ENCODE results near the gene PLXNA1.

The PLXNA1 gene

GRCh38 chr3:126964950-126965349, 18.0 kb upstream of the PLXNA1 start:
- no peak for DNase-seq (ENCODE audit: low spot score)
- POLR2A ChIA-PET (ENCODE audit: low non-redundant PET), result no interaction called here
- no peak for TF ChIP-seq CTCF (conservative IDR thresholded peaks at IDR 0.05; ENCODE audit: low read depth)
- CTCF ChIA-PET, result no interaction called here
- H3K27ac ChIP-seq, result no peak overlapping the region

- CTCF ChIA-PET, result interaction anchor here (0.6 to 0.7 kb wide), 2 partner anchors 177 to 1615 kb away, joined by 3 read pairs; no protein-coding TSS in a partner anchor
- no peak for TF ChIP-seq CTCF (conservative IDR thresholded peaks at IDR 0.05; ENCODE audit: low read depth)
- POLR2A ChIA-PET (ENCODE audit: low non-redundant PET), result no interaction called here
These were observed 17.3 kb upstream of the PLXNA1 start for GRCh38 chr3:126965526-126966080.

GRCh38 chr3:126967386-126967785, 15.5 kb upstream of the PLXNA1 start:
- ChIA-PET CTCF (interaction anchor here (1.1 to 1.2 kb wide), 2 partner anchors 14 to 215 kb away, joined by 3 to 7 read pairs; no protein-coding TSS in a partner anchor), POLR2A (ENCODE audit: low non-redundant PET) (no interaction called here)
- no peak for TF ChIP-seq CTCF (conservative IDR thresholded peaks at IDR 0.05; ENCODE audit: low read depth)
- no peak overlapping the region for H3K27ac ChIP-seq
- DNase-seq (ENCODE audit: low spot score), result no peak

More at GRCh38 chr3:126965526-126966080, 17.3 kb upstream of the PLXNA1 start:
- DNase-seq (ENCODE audit: low spot score), result no peak
- no peak overlapping the region for H3K27ac ChIP-seq

DNA sequence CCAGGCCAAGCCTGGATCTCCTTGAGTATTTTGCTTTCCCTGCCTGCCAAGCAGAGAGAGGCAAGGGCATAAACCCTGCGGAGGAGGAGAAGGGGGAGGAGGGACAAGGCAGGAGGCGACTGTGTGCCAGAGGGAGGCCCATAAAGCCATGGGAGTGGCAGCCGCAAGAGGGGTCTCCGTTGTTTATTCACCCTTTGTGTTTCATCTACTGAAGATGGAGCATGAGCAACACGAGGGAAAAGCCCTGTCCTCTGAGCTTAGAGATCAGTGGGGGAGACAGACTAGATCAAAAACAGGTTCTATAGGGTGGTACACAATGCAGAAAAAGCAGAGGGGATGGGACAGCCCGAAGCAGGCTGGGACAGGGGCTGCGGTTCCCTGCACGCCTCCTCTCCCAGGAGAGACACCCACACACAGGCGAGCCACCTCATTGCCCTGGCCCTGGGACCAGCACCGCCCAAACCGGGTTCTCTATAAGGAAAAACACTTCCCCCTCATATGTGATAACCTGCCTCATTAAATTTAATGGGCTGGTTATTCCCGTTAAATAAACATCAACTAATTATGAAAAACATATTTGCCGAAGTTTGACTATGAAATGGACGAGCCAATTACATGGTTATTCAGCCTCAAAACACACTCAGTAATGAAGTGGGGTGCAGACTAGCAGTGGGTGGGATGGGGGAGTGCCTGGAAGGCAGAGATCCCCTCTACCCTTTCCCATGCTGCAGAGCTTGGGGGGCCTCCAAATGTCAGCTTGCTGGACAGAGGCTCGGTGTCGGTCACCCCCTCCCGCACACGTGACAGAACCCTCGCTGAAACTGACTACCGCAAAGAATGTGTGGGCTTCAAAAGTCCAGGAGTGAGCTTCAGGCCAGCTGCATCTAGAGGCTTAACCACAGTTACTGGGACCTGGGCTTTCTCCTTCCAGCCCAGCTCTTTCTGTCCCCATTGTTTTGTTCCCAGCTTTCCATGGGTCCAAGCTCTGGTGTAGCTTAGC, 14.2 kb upstream of the PLXNA1 start:
- ChIA-PET CTCF (interaction anchor here (0.9 to 1.6 kb wide), 3 partner anchors 14 to 217 kb away, joined by 3 to 7 read pairs (median 4); partner anchors contain the start of gene PLXNA1), POLR2A (ENCODE audit: low non-redundant PET) (no interaction called here)
- TF ChIP-seq CTCF (conservative IDR thresholded peaks at IDR 0.05; ENCODE audit: low read depth), result no peak
- no peak for DNase-seq (ENCODE audit: low spot score)
- no peak overlapping the region for H3K27ac ChIP-seq

DNA sequence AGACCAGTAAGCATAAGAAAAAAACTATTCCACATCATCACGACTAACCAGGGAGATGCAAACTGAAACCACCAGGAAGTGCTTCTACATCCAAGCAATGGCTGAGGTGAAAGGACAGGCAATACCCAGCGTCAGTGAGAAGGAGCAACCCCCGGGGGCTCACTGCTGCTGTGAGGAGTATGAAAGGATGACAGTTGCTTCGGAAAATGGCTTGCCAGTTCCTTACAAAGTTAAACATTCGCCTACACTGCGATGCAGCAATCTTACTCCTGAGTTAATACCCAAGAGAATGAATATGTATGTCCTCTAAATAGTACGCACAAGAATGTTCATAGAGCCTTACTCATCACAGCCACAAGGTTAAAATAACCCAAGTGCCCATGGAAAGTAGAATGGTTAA, 13.3 kb upstream of the PLXNA1 start:
- ChIA-PET POLR2A (ENCODE audit: low non-redundant PET) (no interaction called here), CTCF (interaction anchor here (0.6 to 1.6 kb wide), 4 partner anchors 8 to 574 kb away, joined by 3 to 4 read pairs (median 3); partner anchors contain the start of gene PLXNA1)
- no peak for TF ChIP-seq CTCF (conservative IDR thresholded peaks at IDR 0.05; ENCODE audit: low read depth)
- no peak overlapping the region for H3K27ac ChIP-seq
- DNase-seq (ENCODE audit: low spot score), result no peak

GRCh38 chr3:126970101-126970500, 12.8 kb upstream of the PLXNA1 start:
- ChIA-PET CTCF (interaction anchor here (0.6 to 1.7 kb wide), 5 partner anchors 9 to 573 kb away, joined by 3 to 6 read pairs (median 3); partner anchors contain the start of gene PLXNA1), POLR2A (ENCODE audit: low non-redundant PET) (no interaction called here)
- no peak overlapping the region for H3K27ac ChIP-seq
- no peak for DNase-seq (ENCODE audit: low spot score)
- no peak for TF ChIP-seq CTCF (conservative IDR thresholded peaks at IDR 0.05; ENCODE audit: low read depth)

All from RWPE1 (cell line).